Occipital lobe (tissue), 2 donors: ENCODE measurements around the gene TDRD10. TPM values are rescaled to one million over a fixed set of nuclear protein-coding genes. Genes with fewer than 3 reads are reported as not detected.
"Not testable (repeated sequence)": the region's sequence is repeated elsewhere in the genome, so short reads cannot be mapped to it uniquely, and the experiment has no call there.

Experiments used
- DNase-seq: peaks from one replicate; lab custom pipeline; 2025; lab: John Stamatoyannopoulos, UW
- total RNA-seq: library from RNA; depleted of rRNA; stranded (reverse); fragments of >200 nt; gene quantifications from one replicate; pipeline ENCODE4 v1.2.3, GENCODE V29; 2014

TDRD10 gene
- total RNA-seq, 1 donor from 2014 or later: 0.16 TPM

DNA sequence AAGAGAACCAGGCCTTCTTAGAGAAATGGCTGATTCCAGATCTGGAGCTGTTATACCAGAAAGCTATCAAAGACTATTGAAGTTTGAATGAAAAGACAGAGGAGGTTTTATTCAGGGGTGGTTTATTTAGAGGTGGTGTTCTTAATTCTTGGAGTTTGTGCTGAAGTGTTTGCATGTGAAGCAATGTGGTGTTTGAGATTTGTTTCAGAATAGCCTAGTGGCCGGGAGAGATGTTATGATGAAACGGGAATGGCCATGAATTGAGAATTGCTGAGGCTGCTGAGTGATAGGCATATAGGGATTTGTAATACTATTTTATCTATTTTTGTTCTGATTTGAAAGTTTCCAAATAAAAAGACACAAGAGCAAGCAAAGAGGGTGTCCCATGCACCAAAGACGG is 10.7 kb downstream of the TDRD10 start:
- DNase-seq: no peak

DNA sequence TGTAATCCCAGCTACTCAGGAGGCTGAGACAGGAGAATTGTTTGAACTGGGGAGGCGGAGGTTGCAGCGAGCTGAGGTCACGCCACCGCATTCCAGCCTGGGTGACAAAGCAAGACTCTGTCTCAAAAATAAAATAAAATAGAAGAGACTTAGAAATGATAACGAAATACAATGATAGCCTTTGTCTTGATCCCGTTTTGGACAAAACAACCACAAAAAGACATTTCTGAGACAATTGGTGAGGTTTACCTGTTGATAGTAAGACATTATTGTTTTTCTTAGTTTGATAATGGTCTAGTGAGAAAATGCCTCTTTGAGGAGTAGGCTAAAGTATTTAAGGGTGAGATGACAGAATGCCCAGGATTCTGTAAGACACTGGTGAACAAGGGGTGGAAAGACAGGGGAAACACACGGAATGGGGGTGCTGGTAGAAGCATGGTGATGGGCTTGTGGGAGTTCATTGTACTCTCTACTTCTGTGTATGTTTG is 12.1 kb downstream of the TDRD10 start:
- no peak for DNase-seq

DNA sequence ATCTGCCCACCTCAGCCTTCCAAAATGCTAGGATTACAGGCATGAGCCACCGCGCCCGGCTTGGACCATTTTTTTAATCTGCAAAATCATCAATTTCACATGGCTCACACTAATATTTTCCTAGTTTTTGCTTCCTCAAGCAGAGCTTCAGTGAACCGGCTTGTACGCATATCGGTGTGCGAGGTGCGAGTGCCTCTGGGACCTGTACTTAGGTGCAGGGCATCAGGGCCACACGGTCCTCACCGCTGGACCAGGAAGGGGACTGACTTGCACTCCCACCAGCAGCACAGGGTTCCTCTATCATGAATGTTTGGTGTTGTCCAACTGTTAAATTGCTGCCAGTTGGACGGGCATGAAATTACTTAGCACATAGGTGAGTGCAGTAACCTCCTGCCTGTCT is 15.6 kb downstream of the TDRD10 start:
- DNase-seq: no peak

DNA sequence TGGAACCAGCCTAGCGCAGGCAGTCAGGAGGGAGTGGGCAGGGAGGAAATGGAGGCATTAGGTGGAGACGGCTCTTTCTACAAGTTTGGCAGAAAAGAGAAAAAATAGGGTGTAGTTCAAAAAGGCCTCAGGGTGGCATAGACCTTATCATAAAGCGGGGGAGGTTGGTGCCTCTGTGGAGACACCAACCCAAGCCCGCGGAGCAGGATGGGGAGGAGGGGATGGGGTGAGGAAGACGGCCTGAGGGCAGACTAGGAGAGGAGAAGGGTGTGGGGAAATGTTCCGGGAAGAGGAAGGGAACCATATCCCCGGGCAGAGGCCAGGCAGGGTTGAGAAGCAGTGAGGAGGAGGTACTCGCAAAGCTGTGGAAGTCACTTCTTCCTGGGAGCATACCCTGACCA is 17.6 kb downstream of the TDRD10 start:
- no peak for DNase-seq

DNA sequence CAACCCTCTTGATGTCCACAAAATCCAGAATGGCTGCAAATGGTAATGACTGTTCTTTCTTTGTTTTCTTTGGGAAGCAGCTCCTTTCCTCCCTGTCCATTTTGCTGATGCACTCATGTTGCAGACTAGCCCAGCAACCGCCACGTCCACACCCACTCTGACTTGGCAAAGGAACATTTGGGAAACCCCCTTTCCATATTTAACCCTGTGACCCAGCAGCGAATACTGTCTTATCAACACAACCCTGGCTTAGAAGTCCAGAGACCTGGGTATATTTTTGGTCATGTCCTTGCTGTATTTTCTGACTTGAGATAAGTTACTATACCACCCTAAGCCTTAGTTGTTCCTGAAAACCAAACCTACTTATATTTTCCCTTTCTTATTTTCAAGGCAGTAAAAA is 18.3 kb downstream of the TDRD10 start:
- no peak for DNase-seq

DNA sequence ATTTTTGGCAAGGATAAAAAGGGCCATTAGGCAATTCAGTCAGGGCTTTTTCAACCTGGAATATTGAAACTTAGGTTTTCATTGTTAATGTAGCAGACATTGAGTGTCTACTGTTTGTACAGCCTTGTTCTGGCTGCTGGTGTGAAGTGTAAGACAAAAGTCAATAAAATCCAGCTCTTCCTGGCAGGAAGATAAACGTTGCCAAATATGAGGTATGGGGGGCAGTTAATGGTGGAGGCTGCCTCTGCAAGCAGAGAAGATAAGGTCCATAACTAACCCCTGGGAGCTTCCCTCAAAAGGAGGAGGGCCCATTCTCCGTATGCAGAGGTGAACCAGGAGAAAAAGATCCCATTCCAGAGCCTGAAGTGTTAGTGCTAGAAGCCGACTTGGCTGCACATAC is 19.7 kb downstream of the TDRD10 start:
- DNase-seq: no peak

DNA sequence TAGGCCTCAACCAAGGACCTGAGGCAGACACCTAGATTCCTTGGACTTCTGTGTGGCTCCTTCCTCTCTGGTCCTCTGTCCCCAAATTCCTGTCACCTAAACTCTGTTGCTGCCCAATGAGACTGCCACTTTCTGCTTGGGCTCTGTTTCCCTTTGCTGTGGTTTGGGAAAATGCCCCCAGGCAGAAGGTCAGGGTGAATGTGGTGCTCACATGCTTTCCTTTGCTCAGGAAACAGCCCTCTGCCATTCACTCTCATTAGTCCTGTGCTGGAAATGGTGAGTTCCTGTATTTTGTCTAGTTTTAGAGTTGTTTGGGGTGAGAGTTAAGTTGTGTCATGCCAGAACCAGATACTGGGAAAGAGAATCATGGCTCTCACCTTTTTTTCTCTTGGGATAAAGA is 22.9 kb downstream of the TDRD10 start:
- no peak for DNase-seq

DNA sequence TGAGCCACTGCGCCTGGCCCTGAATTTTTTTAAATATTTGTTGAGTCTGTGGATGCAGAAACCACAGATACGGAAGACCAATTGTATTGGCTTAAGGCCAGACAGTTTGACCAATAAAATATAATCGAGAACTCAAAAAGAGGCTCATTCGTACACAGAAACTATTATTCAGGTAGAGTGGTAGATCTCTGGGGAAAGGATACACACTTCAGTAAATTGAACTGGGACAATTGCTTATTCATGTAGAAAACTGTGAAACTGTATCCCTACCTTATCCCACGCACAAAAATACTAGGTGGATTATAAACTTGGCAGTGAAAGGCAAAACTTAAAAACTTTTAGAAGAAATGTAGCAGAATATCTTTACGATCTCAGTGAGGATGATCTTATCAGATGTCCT is 25.2 kb downstream of the TDRD10 start:
- no peak for DNase-seq

DNA sequence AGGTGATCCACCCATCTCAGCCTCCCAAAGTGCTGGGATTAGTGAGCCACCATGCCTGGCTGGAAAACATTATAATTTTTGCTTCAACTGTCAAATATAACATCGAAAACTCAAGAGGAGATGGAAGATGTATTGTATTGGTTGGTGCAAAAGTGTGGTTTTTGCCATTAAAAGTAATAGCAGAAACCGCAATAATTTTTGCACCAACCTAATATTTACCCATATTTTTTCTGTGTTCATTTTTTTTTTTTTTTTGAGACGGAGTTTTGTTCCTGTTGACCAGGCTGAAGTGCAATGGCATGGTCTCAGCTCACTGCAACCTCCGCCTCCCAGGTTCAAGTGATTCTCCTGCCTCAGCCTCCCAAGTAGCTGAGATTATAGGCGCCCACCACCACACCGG is 27.3 kb downstream of the TDRD10 start:
- DNase-seq: no peak

DNA sequence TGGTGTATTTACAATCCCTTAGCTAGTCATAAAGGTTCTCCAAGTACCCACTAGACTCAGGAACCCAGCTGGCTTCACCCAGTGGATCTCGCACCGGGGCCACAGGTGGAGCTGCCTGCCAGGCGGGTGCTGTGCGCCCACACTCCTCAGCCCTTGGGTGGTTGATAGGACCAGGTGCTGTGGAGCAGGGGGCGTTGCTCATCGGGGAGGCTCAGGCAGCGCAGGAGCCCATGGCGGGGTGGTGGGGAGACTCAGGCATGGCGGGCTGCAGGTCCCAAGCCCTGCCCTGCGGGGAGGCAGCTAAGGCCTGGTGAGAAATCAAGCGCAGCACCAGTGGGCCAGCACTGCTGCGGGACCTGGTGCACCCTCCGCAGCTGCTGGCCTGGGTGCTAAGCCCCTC is 29.9 kb downstream of the TDRD10 start:
- DNase-seq: not testable (repeated sequence)

DNA sequence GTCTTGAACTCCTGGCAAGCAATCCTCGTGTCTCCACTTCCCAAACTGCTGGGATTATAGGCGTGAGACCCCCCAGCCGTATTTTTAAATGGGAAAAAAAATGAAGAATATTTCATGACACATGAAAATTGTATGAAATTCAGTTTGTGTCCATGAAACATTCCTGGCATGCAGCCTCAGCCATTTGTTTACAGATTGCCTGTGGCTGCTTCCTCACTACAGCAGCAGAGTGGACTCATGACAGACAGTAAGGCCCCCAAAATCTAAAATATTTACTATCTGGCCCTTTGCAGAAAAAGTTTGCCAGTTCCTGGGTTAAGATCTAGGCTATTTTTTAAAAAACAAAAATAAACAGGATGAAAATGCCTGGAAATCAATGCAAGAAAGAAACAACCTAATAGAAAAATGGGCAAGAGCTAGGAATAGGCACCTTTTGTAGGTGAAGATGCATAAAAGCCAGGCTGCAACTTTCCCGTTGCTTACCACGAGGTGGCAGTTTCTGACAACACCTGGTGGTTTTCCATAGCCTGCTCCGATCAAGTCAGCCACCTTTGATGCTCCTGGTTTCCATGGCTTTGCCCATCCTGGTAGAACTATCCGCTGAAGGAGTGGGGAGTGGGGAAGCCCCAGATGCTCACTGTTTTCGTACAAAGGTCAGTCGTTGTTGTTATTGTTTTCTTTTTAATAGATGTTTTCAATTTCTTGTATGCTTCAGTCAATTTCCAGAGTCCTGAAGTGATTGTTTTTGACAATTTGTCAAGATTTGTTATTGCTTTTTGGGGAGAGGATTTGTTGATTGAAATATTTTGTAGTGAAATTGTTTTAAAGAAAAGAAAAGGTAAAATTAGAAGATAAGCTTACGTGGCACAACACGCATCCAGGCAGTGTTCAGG is 32.2 kb downstream of the TDRD10 start:
- DNase-seq: no peak

DNA sequence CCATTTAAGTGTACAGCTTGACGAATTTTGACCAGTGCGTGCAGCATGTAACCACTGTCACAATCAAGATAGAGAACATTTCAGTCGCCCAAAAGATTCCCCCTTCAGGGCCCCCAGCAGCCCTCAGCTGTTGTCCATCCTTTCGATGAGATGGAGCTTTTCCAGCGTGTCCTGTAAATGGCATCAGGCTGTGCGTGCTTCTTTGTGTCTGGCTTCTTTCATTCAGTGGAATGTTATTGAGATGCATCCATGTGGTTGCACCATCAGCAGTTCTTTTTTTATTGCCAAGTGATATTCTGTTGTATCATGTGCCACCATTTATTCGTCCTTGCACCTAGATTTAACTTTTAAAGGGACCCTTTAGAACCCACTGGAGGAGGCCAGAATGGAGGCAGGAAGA is 34.6 kb downstream of the TDRD10 start:
- DNase-seq: no peak

DNA sequence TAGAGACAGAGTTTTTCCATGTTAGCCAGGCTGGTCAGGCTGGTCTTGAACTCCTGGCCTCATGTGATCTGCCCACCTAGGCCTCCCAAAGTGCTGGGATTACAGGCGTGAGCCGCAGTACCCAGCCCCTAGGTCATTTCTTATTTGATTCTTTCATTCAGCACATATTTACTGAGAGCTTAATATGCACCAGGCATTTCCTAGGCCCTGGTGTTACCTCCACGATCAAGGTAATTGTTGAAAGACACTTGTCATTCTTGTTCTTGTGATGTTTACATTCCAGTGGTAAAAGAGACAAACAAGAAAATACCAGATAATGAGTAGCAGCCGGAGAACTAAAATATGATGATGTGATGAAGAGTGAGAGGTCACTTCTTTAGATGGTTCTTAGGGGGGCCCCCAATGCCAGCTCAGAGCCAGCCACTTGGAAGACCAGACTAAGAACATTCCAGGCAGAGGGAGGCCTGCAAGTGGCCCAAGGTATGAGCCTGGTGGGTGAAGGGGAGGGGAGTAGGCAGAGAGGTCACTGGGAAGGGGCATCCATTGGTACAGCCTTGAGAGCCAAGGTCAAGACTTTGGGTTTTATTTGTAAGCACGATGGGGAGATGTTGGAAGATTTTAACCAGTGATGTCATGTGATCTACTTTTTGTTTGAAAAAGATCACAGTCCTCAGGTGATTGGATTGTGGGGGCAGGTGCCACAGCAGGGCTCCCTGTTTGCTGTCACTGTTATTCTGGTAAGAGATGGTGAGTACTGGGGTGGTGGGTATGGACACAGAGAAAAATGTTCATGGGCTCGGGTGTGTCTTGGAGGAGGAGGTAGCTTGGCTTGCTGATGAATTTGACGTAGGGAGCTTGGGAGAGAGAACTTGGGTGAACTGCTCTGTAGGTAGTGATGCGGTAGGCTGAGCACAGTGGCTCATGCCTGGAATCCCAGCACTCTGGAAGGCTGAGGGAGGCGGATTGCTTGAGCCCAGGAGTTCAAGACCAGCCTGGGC is 37.8 kb downstream of the TDRD10 start:
- no peak for DNase-seq

DNA sequence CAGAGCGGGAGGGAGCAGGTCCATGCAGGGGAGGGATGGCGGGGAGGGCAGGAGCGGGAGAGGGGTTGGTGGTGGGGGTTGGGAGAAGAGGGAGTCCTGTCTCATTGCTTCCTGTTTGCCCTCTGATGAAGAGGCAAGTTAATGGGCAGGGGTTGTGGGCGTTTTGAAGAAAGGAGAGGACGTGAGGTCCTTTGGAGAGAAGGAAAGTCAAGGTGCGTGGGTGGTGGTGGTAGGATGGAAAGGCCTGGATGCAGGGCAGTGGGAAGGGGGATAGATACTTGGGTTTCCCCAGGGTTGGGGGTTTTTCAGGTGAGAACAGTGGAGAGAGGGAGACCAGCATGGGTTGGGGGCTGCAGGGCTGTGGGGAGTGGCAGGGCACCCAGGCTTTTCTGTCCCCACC is 39.2 kb downstream of the TDRD10 start:
- no peak for DNase-seq

DNA sequence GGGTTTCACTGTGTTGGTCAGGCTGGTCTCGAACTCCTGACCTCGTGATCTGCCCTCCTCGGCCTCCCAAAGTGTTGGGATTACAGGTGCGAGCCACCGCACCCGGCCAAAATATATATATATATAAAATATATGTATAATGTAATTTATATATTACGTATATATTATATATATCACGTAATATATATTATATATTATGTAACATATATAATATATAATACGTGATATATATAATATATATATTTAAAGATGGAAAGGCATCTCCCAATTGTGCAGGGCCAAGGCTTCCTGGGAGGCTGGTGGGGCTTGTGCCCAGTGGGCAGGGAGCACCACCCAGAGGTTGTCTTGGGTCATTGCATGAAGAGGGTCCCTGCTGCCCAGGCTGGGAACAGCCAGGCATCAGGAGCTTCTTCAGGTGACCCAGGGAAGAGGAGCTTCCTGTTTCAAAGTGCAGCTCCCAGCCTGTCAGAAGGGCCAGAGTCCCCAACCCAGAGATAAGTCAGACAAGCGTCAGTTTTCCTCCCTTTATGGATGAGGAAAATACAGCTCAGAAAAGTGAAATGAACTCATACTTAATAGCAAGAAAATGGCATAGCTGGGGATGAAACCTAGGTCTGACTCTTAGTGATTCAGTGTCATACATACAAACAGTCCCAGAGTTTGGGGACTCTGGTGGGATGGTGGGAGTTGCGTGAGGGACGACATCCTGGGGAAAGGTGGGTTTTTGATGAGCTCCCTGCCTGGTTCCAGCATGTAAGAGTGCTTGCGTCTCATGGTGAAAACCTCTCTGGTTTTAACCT is 44.4 kb downstream of the TDRD10 start:
- peak; percentile 11 for DNase-seq

DNA sequence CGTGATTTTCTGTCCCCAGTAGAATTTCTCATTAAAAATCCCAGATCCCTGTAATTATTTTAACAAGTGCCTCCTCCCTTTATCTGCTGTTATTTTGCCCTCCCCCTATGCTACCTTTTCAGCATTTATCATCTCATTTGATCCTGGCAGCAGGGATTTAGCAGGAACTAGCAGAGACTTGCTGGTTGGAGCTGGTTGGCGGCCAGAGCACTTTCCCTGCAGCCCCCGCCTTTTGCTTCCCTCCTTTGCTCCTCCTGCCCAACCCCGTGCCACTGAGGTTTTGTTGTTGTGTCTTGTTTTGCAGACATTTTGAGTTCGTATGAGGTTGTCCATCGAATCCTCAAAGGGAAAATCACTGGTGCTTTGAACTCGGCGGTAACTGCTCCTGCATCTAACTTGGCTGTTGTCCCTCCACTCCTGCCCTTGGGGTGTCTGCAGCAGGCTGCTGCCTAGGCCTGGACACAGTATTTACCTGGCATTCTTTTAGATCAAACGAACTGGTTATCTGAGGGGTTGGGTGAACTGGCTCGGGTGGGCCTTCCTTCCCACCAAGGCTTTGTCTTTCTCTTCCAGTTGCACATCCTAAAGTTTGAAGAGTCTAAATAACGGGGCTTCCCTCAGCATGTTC is 45.2 kb downstream of the TDRD10 start:
- no peak for DNase-seq

DNA sequence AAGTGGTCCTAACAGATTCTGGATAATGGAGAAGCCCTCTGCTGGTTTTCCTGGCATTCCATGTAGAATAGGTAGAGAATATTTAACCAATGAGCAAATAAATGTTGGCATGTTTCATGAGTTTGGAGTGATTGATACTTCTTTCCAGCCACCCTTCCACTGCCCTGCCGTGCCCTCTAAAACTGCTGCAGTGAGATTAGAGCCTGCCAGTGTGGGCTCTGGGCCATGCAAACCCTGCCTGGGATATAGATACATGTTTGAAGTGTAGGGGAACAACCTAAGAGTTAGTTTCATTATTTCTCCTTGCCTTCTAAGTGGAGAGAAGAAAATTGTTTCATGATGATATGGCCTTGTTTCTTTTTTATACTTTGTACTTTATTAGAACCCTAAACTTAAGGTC is 46.0 kb downstream of the TDRD10 start:
- DNase-seq: no peak

DNA sequence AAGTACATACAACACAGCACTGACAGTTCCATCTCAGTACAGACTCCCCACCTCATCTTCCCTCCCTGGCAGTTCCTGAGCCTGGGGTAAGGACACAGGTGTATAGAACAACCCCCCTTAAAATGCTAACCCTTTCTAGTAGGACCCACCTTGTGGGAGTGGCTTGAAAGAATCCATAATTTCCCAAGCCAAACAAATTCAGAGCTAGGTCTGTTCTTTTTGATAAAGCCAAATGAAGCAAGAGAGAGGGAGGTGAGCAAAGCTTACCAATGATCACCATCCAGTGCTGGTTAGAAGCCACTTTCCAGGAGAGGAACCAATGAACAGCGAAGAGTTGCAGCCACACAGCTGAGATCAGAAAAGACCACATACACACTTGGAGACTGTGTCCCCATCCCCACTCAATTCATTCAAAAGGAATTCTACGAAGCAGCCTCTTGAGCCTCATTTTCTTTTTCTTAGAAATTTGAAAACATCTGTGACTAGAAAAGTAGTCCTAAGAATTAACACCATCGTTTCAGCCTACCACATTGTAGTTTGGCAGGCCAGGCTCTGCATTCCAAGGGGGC is 47.3 kb downstream of the TDRD10 start:
- DNase-seq: no peak

DNA sequence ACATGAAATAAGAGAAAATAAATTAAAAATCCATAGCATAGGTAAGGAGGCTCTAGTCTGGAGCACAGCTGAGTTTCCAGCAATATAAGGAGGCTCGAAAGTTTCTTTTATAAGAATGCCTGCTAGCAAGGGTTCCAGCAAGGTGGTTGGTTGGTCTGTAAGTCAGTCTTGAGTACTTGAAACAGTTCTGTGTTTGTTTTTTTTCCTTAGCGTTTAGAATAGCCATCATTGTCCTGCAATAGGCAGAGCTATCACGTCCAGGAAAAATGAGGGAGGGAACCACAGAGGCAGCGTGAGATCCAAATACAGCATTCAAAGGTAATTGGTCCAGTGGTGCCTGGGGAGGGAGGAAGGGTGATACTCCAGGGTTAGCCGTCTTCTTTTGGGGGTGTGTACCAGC is 48.1 kb downstream of the TDRD10 start:
- DNase-seq: no peak

DNA sequence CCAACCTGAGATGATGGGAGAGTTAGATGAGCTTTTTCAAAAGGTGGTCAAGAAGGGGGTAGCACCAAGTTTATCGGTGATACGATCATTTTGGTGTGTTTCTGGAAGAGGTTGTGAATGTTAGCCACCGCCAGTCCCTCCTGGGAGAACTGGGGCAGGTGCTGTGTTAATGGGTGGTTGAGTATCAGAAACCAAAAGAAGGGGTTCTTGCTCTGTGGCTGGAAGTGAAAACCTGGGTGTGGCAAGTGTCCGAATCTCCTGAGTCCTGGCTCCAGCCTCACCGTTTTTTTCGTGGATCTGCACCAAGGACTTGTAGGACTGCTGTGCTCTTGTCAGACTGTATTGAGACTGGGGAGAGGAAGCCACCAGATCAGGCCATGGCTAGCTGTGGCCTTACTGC is 48.6 kb downstream of the TDRD10 start:
- no peak for DNase-seq

DNA sequence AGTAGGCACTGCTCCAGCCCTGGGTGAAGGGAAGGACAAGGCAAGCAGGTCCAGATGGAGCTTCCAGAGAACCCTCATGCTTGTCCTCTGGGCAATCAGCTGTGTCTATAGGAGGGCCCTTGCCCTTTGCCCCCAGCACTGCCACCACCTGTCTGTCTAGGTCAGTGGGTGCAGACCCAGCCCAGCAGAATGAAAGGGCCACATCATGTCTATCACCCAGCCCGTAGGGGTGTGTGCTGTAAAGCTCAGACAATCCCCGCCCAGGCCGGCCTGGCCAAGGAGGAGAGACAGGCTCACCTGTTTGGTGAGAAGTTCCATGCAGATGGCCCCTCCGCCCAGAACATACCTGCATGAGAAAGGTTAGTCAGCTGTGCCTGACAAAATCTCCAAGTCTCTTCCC is 49.5 kb downstream of the TDRD10 start:
- no peak for DNase-seq
